LNCAP (cell line): Measurements from ENCODE around the gene CMTM8.

Source experiments
- TF ChIP-seq, protein P1 (sequence below): fragments of 450-650 bp; IDR thresholded peaks from 2 replicates; pipeline ENCODE4 v1.5.1; 2017; ENCODE audit warnings: mild to moderate bottlenecking

The CMTM8 gene

DNA sequence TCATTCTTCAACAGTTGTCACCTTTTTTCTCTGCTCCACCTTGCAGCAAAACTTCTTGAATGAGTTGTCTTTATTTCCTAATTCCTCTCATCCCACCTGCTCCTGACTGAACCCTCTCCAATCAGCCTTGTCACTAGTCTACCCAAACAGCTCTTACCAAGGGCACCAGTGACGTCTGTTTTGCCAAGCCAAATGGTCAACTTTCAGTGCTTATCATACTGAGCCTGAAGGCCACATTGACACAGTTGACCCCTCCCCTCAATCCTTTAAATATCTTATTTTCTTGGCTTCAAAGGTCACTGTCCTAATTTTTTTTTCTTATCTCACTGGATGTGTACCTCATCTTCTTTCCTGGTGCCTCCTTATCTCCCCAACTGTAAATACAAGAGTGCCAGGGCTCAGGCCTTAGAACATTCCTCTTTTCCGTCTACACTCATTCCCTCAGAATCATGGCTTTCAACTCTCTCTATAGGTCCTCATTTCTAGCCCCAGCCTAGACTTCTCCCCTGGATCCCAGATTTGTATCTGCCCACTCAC is 43.2 kb downstream of the CMTM8 start:
- TF ChIP-seq, protein P1, sequence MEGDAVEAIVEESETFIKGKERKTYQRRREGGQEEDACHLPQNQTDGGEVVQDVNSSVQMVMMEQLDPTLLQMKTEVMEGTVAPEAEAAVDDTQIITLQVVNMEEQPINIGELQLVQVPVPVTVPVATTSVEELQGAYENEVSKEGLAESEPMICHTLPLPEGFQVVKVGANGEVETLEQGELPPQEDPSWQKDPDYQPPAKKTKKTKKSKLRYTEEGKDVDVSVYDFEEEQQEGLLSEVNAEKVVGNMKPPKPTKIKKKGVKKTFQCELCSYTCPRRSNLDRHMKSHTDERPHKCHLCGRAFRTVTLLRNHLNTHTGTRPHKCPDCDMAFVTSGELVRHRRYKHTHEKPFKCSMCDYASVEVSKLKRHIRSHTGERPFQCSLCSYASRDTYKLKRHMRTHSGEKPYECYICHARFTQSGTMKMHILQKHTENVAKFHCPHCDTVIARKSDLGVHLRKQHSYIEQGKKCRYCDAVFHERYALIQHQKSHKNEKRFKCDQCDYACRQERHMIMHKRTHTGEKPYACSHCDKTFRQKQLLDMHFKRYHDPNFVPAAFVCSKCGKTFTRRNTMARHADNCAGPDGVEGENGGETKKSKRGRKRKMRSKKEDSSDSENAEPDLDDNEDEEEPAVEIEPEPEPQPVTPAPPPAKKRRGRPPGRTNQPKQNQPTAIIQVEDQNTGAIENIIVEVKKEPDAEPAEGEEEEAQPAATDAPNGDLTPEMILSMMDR: no peak

GRCh38 chr3:32282578-32283154 is 44.2 kb downstream of the CMTM8 start:
- TF ChIP-seq, protein P1: no peak

DNA sequence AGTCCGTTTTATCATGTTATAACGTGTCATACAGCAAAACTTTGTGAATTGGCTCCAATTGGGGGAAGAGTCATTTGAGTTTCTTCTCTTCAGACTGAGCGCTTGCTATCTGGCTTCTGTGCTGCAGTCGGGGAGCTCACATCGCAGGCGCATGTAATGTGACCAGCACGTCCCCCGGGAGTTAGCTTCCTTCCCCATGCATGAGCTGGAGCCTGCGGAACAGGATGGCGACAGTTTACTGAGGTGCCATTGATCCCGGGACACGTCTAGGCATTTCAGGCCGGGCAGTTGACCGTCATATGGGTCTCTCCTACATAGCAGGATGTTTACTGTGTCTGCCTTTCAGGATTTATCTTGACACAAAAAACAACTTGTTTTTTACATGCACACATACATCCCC is 44.8 kb downstream of the CMTM8 start:
- TF ChIP-seq, protein P1: no peak

DNA sequence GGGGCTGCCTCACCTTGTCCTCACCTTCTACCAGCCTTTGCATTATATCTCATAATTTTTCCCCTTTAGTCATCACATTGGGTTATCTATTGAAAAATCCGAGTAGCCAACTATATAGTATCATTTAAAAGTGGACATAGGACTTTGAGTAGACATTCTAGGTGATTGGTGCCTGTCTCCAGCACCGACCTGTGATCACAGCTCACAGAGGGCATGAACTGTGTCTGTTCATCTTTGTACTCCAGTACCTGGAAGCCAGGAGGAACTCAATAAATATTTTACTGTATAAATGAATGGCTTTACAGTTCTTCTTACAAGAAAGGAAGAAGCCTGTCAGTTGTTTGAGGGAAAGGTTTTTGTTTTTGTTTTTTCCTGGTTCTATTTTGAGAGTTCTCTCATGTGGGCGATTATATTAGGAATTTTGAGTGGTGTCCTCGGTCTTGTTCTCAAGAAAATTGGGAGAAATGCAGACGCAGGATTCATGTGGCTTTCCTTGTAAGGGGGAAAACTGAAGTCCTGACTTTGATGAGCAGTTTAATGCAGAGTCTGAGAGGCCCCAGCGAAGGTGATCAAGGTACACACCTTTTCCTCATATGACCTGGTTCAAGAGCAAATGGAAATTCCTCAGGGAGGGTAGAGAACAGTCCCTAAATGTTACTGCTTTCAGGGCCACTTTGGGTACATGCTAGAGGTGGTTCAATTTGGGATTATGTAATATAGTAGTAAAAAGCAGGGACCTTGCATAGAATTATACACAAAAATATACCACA is 46.1 kb downstream of the CMTM8 start:
- TF ChIP-seq, protein P1: no peak

- TF ChIP-seq, protein P1: no peak
Observed at GRCh38 chr3:32285891-32286290, 47.4 kb downstream of the CMTM8 start.

DNA sequence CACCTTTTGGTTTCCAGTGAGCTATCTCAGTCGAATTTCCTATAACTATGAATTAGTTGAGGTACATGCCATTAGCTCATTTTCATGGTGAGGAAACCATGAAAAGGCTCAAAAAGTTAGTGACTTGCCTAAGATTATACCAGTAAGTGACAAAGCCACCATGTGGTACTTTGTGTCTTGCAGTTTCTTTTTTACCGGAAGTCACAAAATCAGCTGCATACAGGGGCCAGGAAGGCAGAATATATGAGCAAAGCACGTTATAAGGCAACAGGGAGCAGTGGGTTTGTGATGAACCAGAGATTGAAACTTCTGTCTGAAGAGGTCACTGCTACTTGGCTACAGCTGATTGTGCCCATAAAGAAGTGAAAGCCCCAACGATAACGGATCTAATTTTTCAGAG is 50.3 kb downstream of the CMTM8 start:
- TF ChIP-seq, protein P1: no peak

DNA sequence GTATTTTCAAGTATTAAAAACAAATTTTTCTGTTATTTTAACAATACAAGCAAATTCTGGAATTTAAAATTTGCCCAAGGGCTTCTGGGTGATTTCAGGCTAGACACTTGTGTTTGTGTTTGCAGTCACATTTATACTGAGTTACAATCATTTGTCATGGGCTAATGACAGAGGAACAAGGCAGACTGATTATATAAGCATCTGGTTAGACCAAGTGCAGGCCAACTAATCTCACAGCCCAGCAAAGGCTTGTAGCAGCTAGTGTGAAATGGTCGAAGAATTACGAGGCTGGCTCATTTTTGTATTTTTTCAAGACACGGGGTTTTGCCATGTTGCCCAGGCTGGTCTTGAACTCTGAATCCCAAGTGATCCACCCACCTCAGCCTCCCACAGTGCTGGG is 52.1 kb downstream of the CMTM8 start:
- TF ChIP-seq, protein P1: no peak
